Suprapubic skin (tissue), 4 donors: ENCODE results near the gene SPINK13.

Experiments
- CTCF ChIP-seq, 2 donors: fragments of 200-600 bp in 1 of 2; fragments of 450-650 bp in 1 of 2; sonication (generic) in 1 of 2; IDR thresholded peaks; one replicate each; pipeline ENCODE4 v1.5.1; 2016 to 2019; ENCODE audit warnings: antibody characterized with exemption in 2 of 2, mild to moderate bottlenecking in 1 of 2, moderate library complexity in 1 of 2
- EP300 ChIP-seq: sonication (generic); formaldehyde crosslinking; IDR thresholded peaks from one replicate; pipeline ENCODE4 v1.6.1; 2017; ENCODE audit warnings: antibody characterized with exemption
- POLR2AphosphoS5 ChIP-seq, 3 donors: sonication (generic); formaldehyde crosslinking; IDR thresholded peaks; one replicate each; pipeline ENCODE4 v1.6.1; 2017; ENCODE audit warnings: antibody characterized with exemption in 3 of 3

DNA sequence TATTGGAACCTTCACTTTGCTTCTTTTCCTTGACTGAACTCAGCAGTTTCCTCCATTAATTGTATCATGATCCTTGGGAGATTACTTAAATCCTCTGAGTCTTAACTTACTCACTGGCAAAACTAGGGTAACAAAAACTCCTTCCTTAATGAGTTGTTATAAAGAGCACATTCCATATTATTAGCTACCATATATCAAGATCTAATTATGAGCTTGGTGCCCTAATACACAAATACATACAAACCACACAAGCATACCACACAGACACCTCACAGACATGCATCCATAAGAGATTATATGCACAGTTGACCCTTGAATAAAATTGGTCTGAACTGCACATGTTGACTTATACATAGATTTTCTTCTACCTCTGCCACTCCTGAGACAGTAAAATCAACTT, 41.2 kb downstream of the SPINK13 start:
- TF ChIP-seq CTCF (IDR thresholded peaks at IDR 0.05) (no peak), EP300 (no peak), POLR2AphosphoS5 (IDR thresholded peaks at IDR 0.05) (no peak)
